Esophagus muscularis mucosa (tissue), 4 donors: ENCODE measurements around the gene PARG. TPM values are rescaled to one million over a fixed set of nuclear protein-coding genes. Genes with fewer than 3 reads are reported as not detected.
"Not testable (repeated sequence)": the region's sequence is repeated elsewhere in the genome, so short reads cannot be mapped to it uniquely, and the experiment has no call there.

Experiments used
- DNase-seq: peaks from one replicate; pipeline ENCODE4 v3.0.0-alpha.2; 2017; ENCODE audit errors: extremely low spot score
- H3K27ac ChIP-seq, 4 donors: fragments of 200-600 bp; sonication (generic); replicated peaks in 1 of 4; 1 replicate in 3 of 4; 2 replicates in 1 of 4; pipeline ENCODE4 v1.5.1; 2016 to 2019; ENCODE audit warnings: mild to moderate bottlenecking in 1 of 4
- H3K27me3 ChIP-seq, 4 donors: fragments of 200-600 bp; sonication (generic); one replicate each; pipeline versions ENCODE4 v1.5.1 to v1.6.0; 2016 to 2019
- H3K36me3 ChIP-seq, 4 donors: fragments of 200-600 bp; sonication (generic); one replicate each; pipeline ENCODE4 v1.5.1; 2016 to 2019
- H3K4me1 ChIP-seq, 4 donors: fragments of 200-600 bp; sonication (generic); one replicate each; pipeline ENCODE4 v1.5.1; 2016 to 2019
- H3K4me3 ChIP-seq, 4 donors: fragments of 200-600 bp; sonication (generic); 1 replicate in 2 of 4; 2 replicates in 2 of 4; pipeline ENCODE4 v1.5.1; 2016 to 2019; ENCODE audit warnings: mild to moderate bottlenecking in 4 of 4, moderate library complexity in 1 of 4
- H3K9me3 ChIP-seq, 4 donors: fragments of 200-600 bp; sonication (generic); 1 replicate in 3 of 4; 2 replicates in 1 of 4; pipeline ENCODE4 v1.5.1; 2016 to 2019
- POLR2AphosphoS5 ChIP-seq, 2 donors: sonication (generic); formaldehyde crosslinking; IDR thresholded peaks; one replicate each; pipeline ENCODE4 v1.6.1; 2017; ENCODE audit warnings: antibody characterized with exemption in 2 of 2
- WGBS: methylation state at CpG from one replicate; pipeline ENCODE4 v1.1.5; 2018; 5-methylcytosine and 5-hydroxymethylcytosine counted together
- intact Hi-C: fragments of 100-400 bp; cut with DNase I; formaldehyde crosslinking; loops from one replicate; pipeline ENCODE4 v1.15.1; 2023
- total RNA-seq, 4 donors: library from RNA; depleted of rRNA; stranded (reverse); fragments of >200 nt; gene quantifications; one replicate each; pipeline versions ENCODE4 v1.1.0 to v1.2.1, GENCODE V29; 2016

The PARG gene
- 10 to 100 TPM; 20.9 to 30.7 (median 23.7) TPM for total RNA-seq

DNA sequence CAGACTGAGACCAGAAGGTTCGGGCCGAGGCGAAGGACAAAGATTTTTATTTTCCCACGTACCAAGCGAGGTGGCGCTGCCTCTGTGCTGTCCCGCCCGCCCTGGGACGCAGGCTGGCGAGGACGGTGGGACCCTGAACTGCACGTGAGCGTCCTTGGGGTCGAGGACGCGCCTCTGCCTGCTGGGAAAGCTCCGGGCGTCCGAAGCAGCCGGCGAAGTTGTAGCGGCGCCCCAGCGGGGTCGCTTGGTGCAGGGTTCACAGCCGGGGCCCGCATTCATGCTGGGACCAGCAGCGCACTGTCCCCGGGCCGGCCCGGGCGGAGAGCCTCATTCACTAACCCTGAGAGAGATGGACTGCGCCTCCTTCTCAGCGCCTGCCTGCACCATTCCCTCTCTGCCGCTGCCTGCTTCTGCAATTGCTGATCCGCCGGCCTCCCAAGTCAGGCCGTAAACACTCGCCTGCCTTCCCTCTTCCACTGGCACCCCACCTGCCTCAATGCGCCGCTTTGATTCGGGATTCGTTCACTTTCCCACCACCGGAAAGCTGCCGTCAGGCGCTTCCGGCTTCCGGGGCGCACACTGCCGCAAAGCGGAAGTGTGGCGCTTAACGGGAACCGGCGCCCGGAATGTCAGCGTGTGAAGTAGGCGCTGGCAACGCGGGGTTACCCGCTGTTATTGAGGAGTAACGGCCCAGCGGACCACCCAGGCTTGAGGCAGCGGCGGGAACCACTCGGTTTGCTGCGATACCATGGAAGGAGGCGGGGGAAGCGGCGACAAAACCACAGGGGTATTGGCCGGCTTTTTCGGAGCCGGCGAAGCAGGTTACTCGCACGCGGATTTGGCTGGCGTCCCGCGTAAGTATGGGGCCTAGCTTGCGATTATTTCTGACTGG is at the start of gene PARG, which contains the start of gene TIMM23B:
PARG (minus strand) TSS at position 581 of the 892 bp plus-strand sequence; CDS start at position 279, 302 bp downstream.
TIMM23B (plus strand) TSS at position 607 of the 892 bp plus-strand sequence; CDS start at position 749, 142 bp downstream.
- Histone ChIP-seq H3K27ac (peak within 1 kb of the TSS; percentile 72 to 85 (median 76)), H3K4me3 (peak within 1 kb of the TSS; percentile 82 to 90 (median 86)), H3K4me1 (peaks cover 19 to 36% (median 31%) of the 10 kb centered on the region in 4 donors), H3K36me3 (peaks cover 0 to 12% (median 5%) of the 10 kb centered on the region in 4 donors)
- TF ChIP-seq POLR2AphosphoS5 (IDR thresholded peaks at IDR 0.05), result peak; percentile 80 to 85
- H3K27me3 ChIP-seq, H3K9me3 ChIP-seq, intact Hi-C loops: not testable (repeated sequence)
- WGBS, result under 1% methylated on average over 60 of the region's 81 CpGs
- peak; percentile 92 for DNase-seq

DNA sequence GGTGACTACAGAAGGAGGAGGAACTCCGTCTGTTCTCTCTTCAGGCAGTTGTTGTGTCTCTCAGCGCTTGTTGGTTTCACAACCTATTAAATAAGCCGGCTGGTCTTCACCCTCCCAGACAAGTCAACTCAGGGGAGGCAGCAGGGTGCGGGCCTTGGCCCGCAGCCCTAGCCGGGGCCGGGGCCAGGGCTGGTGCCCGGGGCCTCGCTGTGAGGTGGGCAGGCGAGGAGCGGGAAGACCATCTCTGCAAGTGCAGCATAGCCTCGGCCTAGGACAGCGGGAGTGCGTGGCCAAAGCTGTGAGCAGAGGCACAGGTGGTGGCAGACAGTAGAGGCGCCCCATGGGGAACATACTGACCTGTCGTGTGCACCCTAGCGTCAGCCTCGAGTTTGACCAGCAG is 46.5 kb upstream of the PARG start, which contains the start of gene AGAP6:
AGAP6 (plus strand) TSS at position 31 of the 400 bp plus-strand sequence; CDS start at position 341, 310 bp downstream.
- 98% methylated on average over 10 of the region's 18 CpGs for whole genome bisulfite sequencing
- H3K27me3 ChIP-seq, H3K9me3 ChIP-seq, H3K4me3 ChIP-seq, H3K27ac ChIP-seq, intact Hi-C loops, H3K4me1 ChIP-seq, DNase-seq, H3K36me3 ChIP-seq: not testable (repeated sequence)

DNA sequence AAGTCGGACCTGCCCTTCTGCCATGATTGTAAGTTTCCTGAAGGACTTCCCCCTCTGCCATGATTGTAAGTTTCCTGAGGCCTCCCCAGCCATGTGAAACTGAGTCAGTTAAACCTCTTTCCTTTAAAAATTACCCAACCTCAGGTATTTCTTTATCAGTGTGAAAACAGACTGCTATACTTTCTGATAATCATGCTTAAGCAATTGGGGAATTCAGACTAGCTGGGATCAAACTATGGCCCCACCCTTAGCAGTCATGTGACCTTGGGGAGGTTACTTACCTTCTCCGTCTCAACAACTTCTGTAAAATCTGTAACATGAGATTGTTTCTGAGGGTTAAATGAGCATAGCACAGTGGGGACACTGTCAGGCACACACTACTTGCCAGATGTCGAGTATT is 45.4 kb upstream of the PARG start:
- H3K4me3 ChIP-seq, H3K27ac ChIP-seq, H3K27me3 ChIP-seq, DNase-seq, H3K9me3 ChIP-seq, intact Hi-C loops, H3K4me1 ChIP-seq, H3K36me3 ChIP-seq: not testable (repeated sequence)
- WGBS, result 73% methylated on average over 3 of the region's 3 CpGs

DNA sequence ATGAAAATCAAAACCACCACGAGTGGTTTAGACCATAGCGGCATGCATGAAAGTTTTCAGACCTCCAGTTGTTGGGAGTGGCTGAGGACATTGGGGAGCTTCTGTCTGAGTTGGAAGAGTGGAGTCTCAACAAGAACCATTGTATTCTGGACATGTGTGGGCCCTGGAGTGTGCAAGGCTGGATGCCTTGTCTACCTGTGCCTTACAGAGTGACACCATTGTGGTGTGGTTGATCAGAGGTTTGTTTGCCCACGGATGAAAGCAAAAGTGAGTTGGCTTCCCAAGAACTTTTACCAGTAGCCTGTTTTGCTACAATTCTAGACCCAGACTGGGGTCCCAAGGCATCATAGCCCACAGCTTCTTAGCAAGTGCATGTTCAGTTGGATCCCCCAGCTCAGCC is 35.9 kb upstream of the PARG start:
- peaks cover 0 to 26% (median 5%) of the 10 kb centered on the region in 4 donors for H3K36me3 ChIP-seq
- H3K27ac ChIP-seq, intact Hi-C loops, DNase-seq, H3K27me3 ChIP-seq, H3K4me1 ChIP-seq, H3K4me3 ChIP-seq, H3K9me3 ChIP-seq: not testable (repeated sequence)
- 97% methylated on average over 3 of the region's 3 CpGs for WGBS

DNA sequence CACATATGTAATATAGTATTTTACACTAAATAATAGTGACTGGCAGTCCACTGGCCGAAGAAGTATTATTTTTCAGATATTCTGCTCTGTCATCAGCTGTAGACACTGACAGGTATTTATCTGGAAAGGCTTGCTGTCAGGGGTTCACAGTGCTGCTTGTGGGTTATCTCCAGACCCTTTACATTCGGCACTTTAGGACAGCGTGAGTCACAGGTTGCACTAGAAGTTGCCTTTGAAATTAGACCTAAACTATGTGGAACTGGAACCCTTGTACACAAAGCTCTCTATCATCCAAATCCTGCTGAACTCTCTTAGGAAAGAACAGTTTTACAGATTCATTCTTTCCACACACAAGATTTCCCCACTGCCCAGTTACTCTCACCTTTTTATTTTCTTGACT is 30.3 kb upstream of the PARG start:
- H3K4me1 ChIP-seq, H3K27ac ChIP-seq, DNase-seq, H3K4me3 ChIP-seq, H3K27me3 ChIP-seq, intact Hi-C loops, H3K9me3 ChIP-seq: not testable (repeated sequence)
- H3K36me3 ChIP-seq, result peaks cover 0 to 24% (median 9%) of the 10 kb centered on the region in 4 donors
- WGBS, result 90% methylated on average over 2 of the region's 3 CpGs

DNA sequence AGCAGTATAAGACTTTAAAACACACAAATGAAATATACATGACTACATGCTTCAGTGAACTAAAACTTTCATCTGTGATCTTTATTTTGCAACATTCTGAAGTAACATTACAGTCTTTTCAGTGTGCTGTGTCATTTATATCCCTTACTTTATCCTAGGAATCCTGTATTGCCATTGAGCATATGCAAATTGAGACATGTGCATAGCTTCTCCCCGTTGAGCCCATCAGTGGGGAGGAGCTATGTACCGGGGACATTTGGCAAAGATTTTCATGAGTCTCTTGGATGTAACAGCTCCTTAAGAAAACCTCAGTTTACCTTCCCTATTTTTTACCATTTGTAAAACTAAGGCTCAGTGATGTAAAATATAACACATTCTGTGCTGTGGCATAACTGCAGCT is 29.6 kb upstream of the PARG start:
- H3K27ac ChIP-seq, H3K4me3 ChIP-seq, H3K9me3 ChIP-seq, H3K27me3 ChIP-seq, H3K4me1 ChIP-seq, intact Hi-C loops, DNase-seq: not testable (repeated sequence)
- peaks cover 0 to 24% (median 9%) of the 10 kb centered on the region in 4 donors for H3K36me3 ChIP-seq
- 58% methylated on average over 2 of the region's 2 CpGs for WGBS

DNA sequence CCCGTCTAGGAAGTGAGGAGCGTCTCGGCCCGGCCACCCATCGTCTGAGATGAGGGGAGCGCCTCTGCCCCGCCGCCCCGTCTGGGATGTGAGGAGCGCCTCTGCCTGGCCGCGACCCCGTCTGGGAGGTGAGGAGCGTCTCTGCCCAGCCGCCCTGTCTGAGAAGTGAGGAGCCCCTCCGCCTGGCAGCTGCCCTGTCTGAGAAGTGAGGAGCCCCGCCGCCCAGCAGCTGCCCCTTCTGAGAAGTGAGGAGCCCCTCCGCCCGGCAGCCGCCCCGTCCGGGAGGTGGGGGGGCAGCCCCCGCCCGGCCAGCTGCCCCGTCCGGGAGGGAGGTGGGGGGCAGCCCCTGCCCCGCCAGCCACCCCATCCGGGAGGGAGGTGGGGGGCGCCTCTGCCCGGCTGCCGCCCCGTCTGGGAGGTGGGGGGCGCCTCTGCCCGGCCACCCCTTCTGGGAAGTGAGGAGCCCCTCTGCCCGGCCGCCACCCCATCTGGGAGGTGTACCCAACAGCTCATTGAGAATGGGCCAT is 28.6 kb upstream of the PARG start:
- H3K27me3 ChIP-seq, H3K27ac ChIP-seq, DNase-seq, H3K4me3 ChIP-seq, H3K9me3 ChIP-seq, H3K4me1 ChIP-seq, intact Hi-C loops: not testable (repeated sequence)
- peaks cover 0 to 19% (median 9%) of the 10 kb centered on the region in 4 donors for H3K36me3 ChIP-seq
- WGBS, result no CpG with 5 or more reads among the region's 37 CpGs

DNA sequence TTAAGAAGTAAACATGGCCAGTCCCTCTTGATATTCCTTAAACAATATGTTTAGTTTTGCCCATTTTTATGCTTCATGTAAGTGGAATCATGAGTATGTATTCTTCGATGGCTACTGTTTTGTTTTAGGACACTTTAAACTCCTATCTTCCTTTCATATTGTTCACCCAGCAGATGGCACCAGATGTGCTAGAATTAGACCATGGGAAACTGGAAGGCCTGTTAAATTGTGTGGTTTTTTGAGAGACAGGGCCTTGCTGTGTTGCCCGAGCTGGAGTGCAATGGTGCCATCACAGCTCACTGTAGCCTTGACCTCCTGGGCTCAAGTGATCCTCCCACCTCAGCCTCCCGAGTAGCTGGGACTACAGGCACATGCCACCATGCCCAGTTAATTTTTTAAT is 11.3 kb upstream of the PARG start:
- intact Hi-C loops, DNase-seq, H3K4me3 ChIP-seq, H3K9me3 ChIP-seq, H3K4me1 ChIP-seq, H3K27me3 ChIP-seq, H3K27ac ChIP-seq: not testable (repeated sequence)
- WGBS, result 91% methylated on average over 3 of the region's 3 CpGs
- H3K36me3 ChIP-seq, result peaks cover 3 to 51% (median 23%) of the 10 kb centered on the region in 4 donors

DNA sequence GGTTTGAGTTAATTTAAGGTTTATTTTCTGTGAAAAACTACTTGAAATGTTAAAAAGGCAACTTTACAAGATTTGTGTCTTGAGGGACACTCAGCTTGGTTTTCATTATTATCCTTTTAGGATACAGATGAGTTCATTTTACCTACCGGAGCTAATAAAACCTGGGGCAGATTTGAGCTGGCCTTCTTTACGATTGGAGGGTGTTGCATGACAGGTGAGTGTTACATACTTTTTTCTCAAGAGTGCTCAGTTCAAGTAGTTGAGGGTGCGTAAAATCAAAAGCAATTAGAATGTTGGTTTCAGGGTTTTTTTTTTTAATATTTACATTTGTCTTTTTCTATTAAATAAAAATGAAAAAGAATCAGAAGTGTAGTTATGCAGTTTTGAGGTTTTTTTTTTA is 10.2 kb upstream of the PARG start:
- DNase-seq, H3K27me3 ChIP-seq, H3K4me1 ChIP-seq, H3K27ac ChIP-seq, H3K4me3 ChIP-seq, intact Hi-C loops, H3K9me3 ChIP-seq: not testable (repeated sequence)
- 97% methylated on average over 3 of the region's 3 CpGs for WGBS
- H3K36me3 ChIP-seq, result peaks cover 3 to 49% (median 20%) of the 10 kb centered on the region in 4 donors

DNA sequence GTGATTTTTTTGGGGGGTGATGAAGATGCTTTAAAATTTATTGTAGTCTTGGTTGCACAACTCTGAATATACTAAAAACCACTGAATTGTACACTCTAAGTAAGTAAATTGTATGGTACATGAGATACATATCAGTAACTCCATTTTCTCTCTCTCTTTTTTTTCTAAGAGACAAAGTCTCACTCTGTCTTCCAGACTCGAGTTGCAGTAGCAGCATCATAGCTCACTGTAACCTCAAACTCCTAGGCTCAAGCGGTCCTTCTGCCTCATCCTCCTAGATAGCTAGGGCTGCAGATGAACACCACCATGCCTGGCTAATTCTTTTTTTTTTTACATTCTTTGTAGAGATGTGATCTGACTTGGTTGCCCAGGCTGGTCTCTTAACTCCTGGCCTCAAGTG is 6.9 kb upstream of the PARG start:
- H3K27ac ChIP-seq, H3K4me3 ChIP-seq, intact Hi-C loops, H3K27me3 ChIP-seq, H3K9me3 ChIP-seq, DNase-seq, H3K4me1 ChIP-seq: not testable (repeated sequence)
- H3K36me3 ChIP-seq, result peaks cover 0 to 37% (median 10%) of the 10 kb centered on the region in 4 donors
- 97% methylated on average over 2 of the region's 2 CpGs for WGBS

DNA sequence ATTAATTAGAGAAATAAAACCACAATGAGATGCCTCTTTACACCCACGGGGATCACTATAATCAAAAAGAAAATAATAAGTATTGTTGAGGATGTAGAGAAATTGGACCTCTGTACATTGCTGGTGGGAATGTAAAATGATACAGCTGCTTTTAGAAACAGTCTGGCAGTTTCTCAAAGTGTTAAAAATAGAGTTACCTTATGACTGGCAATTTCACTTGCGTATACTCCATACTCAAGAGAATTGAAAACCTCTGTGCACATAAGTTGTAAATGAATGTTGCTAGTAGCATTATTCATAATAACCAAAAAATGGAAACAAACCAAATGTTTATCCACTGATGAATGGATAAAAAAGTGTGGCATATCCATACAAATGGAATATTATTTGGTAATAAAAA is 6.3 kb upstream of the PARG start:
- DNase-seq, H3K27ac ChIP-seq, H3K9me3 ChIP-seq, H3K27me3 ChIP-seq, H3K4me1 ChIP-seq, H3K4me3 ChIP-seq, intact Hi-C loops: not testable (repeated sequence)
- H3K36me3 ChIP-seq, result peaks cover 0 to 31% (median 10%) of the 10 kb centered on the region in 4 donors
- 92% methylated on average over 1 of the region's 2 CpGs for WGBS

DNA sequence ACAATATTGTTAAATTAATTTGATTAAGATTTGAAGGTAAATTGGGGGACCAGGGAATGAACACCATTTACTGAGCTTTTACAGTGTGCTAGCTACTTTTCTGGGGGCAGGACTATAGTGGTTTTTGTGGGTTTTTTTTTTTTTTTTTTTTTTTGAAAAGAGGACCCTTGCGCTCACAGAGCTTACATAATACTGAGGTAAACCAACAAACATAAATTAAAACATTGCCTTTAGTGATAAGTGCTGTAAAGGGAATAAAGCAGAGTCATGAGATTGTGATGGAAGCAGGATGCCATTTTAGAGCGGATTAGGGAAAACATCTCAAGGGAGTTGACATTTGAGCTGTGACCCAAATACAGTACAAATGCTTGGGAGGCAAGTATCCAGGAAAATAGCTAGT is 1.8 kb upstream of the PARG start:
- peaks cover 0 to 24% (median 8%) of the 10 kb centered on the region in 4 donors for H3K36me3 ChIP-seq
- WGBS, result 70% methylated on average over 2 of the region's 2 CpGs
- H3K27me3 ChIP-seq, intact Hi-C loops, H3K9me3 ChIP-seq, H3K4me3 ChIP-seq, DNase-seq, H3K27ac ChIP-seq: not testable (repeated sequence)
- peaks cover 19 to 36% (median 31%) of the 10 kb centered on the region in 4 donors for H3K4me1 ChIP-seq
